Gastroesophageal sphincter (tissue), 4 donors: ENCODE measurements around the gene COX14. TPM values are rescaled to one million over a fixed set of nuclear protein-coding genes. Genes with fewer than 3 reads are reported as not detected.

Experiments
- ATAC-seq: fragments of 150-250 bp; one replicate; pipeline ENCODE4 v1.9.1; 2016; ENCODE audit warnings: mild to moderate bottlenecking, moderate library complexity
- H3K27ac ChIP-seq, 4 donors: fragments of 200-600 bp; sonication (generic) in 3 of 4; 1 replicate in 3 of 4; 2 replicates in 1 of 4; pipeline ENCODE4 v1.5.1; 2016 to 2019
- H3K27me3 ChIP-seq: fragments of 200-600 bp; sonication (generic); one replicate; pipeline ENCODE4 v1.5.1; 2019
- H3K36me3 ChIP-seq, 2 donors: fragments of 200-600 bp; sonication (generic); one replicate each; pipeline ENCODE4 v1.5.1; 2019; ENCODE audit warnings: control low read depth in 1 of 2
- H3K4me1 ChIP-seq, 3 donors: fragments of 200-600 bp; sonication (generic); 1 replicate in 2 of 3; 2 replicates in 1 of 3; pipeline ENCODE4 v1.5.1; 2016 to 2019; ENCODE audit warnings: control low read depth in 2 of 3
- H3K4me3 ChIP-seq, 2 donors: fragments of 200-600 bp; sonication (generic); one replicate each; pipeline ENCODE4 v1.5.1; 2019; ENCODE audit warnings: mild to moderate bottlenecking in 1 of 2, moderate library complexity in 1 of 2
- H3K9me3 ChIP-seq, 3 donors: fragments of 200-600 bp; sonication (generic); one replicate each; pipeline ENCODE4 v1.5.1; 2017 to 2019; ENCODE audit warnings: control low read depth in 2 of 3
- EP300 ChIP-seq: sonication (generic); formaldehyde crosslinking; IDR thresholded peaks from one replicate; pipeline ENCODE4 v1.6.1; 2017; ENCODE audit warnings: antibody characterized with exemption, mild to moderate bottlenecking
- POLR2A ChIP-seq, 2 donors: fragments of 450-650 bp; IDR thresholded peaks; one replicate each; pipeline ENCODE4 v1.6.1; 2017; ENCODE audit warnings: antibody characterized with exemption in 2 of 2, mild to moderate bottlenecking in 2 of 2, moderate library complexity in 1 of 2
- POLR2AphosphoS5 ChIP-seq: sonication (generic); formaldehyde crosslinking; IDR thresholded peaks from one replicate; pipeline ENCODE4 v1.6.1; 2017; ENCODE audit warnings: antibody characterized with exemption
- WGBS, 2 donors: methylation state at CpG; one replicate each; pipeline ENCODE4 v1.1.5; 2018; ENCODE audit warnings: low coverage in 1 of 2; 5-methylcytosine and 5-hydroxymethylcytosine counted together
- total RNA-seq, 4 donors: library from RNA; depleted of rRNA; stranded (reverse); fragments of >200 nt; gene quantifications; one replicate each; pipeline ENCODE4 v1.1.0, GENCODE V29; 2016
- TF ChIP-seq, protein P1 (sequence below), 4 experiments: fragments of 200-600 bp in 2 of 4; fragments of 450-650 bp in 2 of 4; sonication (generic) in 1 of 4; IDR thresholded peaks; one replicate each; pipeline ENCODE4 v1.5.1; 2017 to 2019; ENCODE audit warnings: antibody characterized with exemption in 4 of 4, mild to moderate bottlenecking in 2 of 4, moderate library complexity in 2 of 4

COX14 gene
- total RNA-seq, 4 donors from 2014 or later, result 66.1 to 111 (median 81.0) TPM

DNA sequence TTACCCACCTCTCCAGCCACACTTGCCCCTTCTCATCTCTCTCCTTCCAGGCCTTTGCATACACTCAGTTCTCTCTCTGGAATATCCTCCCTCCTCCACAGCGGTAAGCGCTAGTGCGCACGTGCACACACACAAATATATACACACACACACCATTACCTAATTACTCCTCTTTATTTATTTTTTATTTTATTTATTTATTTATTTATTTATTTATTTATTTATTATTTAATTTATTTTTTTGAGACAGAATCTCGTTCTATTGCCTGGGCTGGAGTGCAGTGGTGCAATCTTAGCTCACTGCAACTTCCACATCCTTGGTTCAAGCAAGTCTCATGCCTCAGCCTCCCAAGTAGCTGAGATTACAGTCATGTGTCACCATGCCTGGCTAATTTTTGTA is 43.0 kb upstream of the COX14 start:
- 90 to 96% methylated on average over 4 to 5 of the region's 5 CpGs for WGBS, 2 donors
- H3K36me3 ChIP-seq, result no peaks in the 10 kb centered on the region
- H3K27ac ChIP-seq, result no peak overlapping the region
- no peaks in the 10 kb centered on the region for H3K27me3 ChIP-seq
- ATAC-seq, result no peak
- no peaks in the 10 kb centered on the region for H3K9me3 ChIP-seq
- peaks cover 0 to 24% (median 0%) of the 10 kb centered on the region in 3 donors for H3K4me1 ChIP-seq
- no peak for TF ChIP-seq EP300
- TF ChIP-seq POLR2AphosphoS5, result no peak
- TF ChIP-seq POLR2A (IDR thresholded peaks at IDR 0.05), result no peak
- TF ChIP-seq, protein P1, sequence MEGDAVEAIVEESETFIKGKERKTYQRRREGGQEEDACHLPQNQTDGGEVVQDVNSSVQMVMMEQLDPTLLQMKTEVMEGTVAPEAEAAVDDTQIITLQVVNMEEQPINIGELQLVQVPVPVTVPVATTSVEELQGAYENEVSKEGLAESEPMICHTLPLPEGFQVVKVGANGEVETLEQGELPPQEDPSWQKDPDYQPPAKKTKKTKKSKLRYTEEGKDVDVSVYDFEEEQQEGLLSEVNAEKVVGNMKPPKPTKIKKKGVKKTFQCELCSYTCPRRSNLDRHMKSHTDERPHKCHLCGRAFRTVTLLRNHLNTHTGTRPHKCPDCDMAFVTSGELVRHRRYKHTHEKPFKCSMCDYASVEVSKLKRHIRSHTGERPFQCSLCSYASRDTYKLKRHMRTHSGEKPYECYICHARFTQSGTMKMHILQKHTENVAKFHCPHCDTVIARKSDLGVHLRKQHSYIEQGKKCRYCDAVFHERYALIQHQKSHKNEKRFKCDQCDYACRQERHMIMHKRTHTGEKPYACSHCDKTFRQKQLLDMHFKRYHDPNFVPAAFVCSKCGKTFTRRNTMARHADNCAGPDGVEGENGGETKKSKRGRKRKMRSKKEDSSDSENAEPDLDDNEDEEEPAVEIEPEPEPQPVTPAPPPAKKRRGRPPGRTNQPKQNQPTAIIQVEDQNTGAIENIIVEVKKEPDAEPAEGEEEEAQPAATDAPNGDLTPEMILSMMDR (IDR thresholded peaks at IDR 0.05), result no peak
- H3K4me3 ChIP-seq, result no peak overlapping the region

DNA sequence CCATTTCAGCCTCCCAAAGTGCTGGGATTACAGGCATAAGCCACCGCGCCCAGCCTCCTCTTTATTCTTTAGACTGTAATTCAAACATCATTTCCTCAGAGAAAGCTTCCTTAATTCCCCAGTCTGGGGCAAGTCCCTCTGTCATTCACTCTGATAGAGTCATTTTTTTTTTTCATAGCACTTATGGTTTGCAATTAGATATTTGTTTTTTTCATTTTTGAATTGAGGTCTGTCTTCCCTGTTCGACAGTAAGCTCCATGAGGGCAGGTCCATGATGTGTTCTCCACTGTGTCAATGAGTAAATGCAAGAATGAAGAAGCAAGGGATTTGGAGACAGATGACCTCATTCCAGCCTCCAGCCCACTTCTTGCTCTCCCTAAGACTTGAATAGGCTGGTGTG is 42.5 kb upstream of the COX14 start:
- ATAC-seq, result no peak
- Histone ChIP-seq H3K27me3 (no peaks in the 10 kb centered on the region), H3K4me3 (no peak overlapping the region), H3K4me1 (peaks cover 0 to 24% (median 0%) of the 10 kb centered on the region in 3 donors), H3K27ac (no peak overlapping the region), H3K9me3 (no peaks in the 10 kb centered on the region), H3K36me3 (no peaks in the 10 kb centered on the region)
- TF ChIP-seq POLR2A (IDR thresholded peaks at IDR 0.05), result no peak
- WGBS, 2 donors, result 80 to 93% methylated on average over 1 to 3 of the region's 3 CpGs

DNA sequence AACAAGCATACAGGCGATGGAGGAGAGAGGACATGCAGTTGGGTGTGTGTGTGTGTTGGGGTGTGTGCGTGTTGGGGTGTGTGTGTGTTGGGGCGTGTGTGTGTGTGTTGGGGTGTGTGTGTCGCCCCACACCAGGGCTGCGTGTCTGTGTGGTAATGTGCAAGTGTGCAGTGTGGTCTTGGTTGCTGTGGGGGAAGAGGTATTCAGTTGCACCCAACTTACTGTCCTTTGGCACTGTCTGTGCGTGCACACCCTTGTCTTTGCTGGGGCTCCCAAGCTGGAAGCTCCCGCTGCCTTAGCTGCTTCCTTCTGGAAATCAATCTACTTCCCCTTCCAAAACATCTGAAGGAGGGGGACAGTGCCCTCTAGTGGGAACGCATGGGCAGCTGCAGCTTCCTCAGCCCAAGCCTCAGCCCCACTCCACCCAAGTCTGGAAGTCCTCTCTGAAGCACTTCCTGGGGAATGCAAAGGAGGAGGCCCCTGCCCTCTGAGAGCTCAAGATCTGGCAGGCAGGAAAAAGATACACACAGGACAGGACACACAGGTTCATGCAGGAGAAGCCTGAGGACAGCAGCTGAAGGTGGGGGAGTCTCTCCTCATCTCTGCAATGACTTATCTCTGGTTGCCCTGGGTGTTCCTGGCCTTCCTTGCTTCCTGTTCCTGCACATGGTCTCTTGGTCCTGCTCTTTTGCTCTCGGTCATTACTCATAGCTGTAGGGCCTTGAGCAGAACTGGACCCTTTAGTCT is 41.5 kb upstream of the COX14 start:
- H3K36me3 ChIP-seq, result no peaks in the 10 kb centered on the region
- peaks cover 0 to 30% (median 0%) of the 10 kb centered on the region in 3 donors for H3K4me1 ChIP-seq
- 40 to 53% methylated on average over 6 to 8 of the region's 9 CpGs for WGBS, 2 donors
- ATAC-seq, result peak; percentile 73
- H3K4me3 ChIP-seq, result no peak overlapping the region
- H3K27me3 ChIP-seq, result no peaks in the 10 kb centered on the region
- no peaks in the 10 kb centered on the region for H3K9me3 ChIP-seq
- TF ChIP-seq POLR2A (IDR thresholded peaks at IDR 0.05) (no peak), POLR2AphosphoS5 (peak; percentile 11), EP300 (no peak)
- TF ChIP-seq, protein P1 (IDR thresholded peaks at IDR 0.05), result peak; percentile 90 to 96 (median 94)
- H3K27ac ChIP-seq, result no peak overlapping the region

DNA sequence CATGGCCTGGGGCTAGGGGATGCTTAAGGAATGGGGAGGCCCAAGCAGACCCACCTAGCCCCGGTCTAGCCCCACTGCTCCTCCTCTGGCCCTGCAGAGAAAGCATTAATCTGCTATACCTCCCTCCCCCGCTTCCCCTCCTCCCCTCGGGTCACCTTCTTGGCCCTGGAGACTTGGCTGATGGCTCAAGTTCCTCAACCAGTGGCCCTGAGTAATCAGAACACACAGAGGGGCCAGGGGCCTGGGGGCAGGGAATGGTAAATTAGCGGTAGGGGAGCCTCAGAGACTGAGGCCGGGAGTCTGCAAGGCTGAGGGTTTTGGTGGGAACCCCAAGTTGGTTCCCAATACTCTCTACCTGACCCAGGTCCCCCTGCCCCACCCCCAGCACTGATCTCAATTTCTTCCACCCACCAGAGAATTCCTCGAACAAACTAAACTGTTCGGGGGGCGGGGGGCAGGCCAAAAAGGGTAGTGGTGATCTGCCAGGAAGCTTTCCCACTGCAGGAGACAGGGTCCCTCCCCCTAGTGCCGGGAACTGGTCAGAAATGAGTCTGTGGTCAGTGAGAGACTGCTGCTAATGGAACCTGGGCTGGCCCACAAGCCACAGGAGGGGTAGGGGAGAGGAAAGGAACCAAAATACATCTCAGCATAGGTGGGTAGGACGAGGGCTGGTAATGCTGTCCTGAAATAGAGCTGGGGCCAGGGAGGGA is 39.7 kb upstream of the COX14 start:
- Histone ChIP-seq H3K9me3 (no peaks in the 10 kb centered on the region), H3K36me3 (no peaks in the 10 kb centered on the region), H3K4me3 (no peak overlapping the region), H3K27ac (no peak overlapping the region), H3K4me1 (peaks cover 0 to 19% (median 0%) of the 10 kb centered on the region in 3 donors), H3K27me3 (no peaks in the 10 kb centered on the region)
- no peak for ATAC-seq
- 50 to 51% methylated on average over 1 to 6 of the region's 10 CpGs for WGBS, 2 donors
- TF ChIP-seq POLR2A (IDR thresholded peaks at IDR 0.05), result no peak
- TF ChIP-seq POLR2AphosphoS5, result no peak
- TF ChIP-seq, protein P1 (IDR thresholded peaks at IDR 0.05), result no peak
- TF ChIP-seq EP300, result no peak

DNA sequence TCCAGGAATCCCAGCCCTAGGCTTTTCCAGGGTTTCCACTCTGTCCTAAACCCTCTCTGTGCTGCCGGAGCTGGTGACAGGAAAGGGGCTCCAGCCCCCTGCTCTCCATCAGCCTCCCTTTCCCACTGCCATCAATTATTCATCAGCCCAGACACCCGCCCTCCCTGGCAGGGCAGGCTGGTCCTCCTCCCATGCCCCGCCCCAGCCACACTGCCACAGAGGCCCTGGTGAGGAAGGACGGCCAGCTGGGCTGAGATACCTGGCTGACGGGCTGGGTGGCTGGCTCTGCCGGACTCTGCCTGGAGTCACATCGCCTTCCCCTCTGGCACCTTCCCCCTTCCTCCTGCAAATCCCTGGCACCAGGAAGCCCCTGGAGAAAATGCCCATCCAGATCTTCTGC is 38.8 kb upstream of the COX14 start:
- H3K9me3 ChIP-seq, result no peaks in the 10 kb centered on the region
- TF ChIP-seq POLR2AphosphoS5 (no peak), EP300 (no peak), POLR2A (IDR thresholded peaks at IDR 0.05) (no peak)
- TF ChIP-seq, protein P1 (IDR thresholded peaks at IDR 0.05), result no peak
- no peaks in the 10 kb centered on the region for H3K27me3 ChIP-seq
- no peak for ATAC-seq
- 88% methylated on average over 1 of the region's 7 CpGs; no CpG with 5 or more reads in 1 of the 2 donors for WGBS, 2 donors
- H3K4me3 ChIP-seq, result no peak overlapping the region
- peaks cover 0 to 19% (median 0%) of the 10 kb centered on the region in 3 donors for H3K4me1 ChIP-seq
- no peaks in the 10 kb centered on the region for H3K36me3 ChIP-seq
- H3K27ac ChIP-seq, result no peak overlapping the region
